ENCODE data around the gene UBE2E1.

GRCh38 chr3:23767546-23767945, 38.2 kb upstream of the UBE2E1 start:
- no peak for TF ChIP-seq CTCF (IDR thresholded peaks at IDR 0.05)
- no peak for TF ChIP-seq POLR2A (IDR thresholded peaks at IDR 0.05)
- TF ChIP-seq EP300 (IDR thresholded peaks at IDR 0.05): no peak

Data from suprapubic skin (tissue), 3 donors.